ENCODE results near the gene CACNA1I.
A peak's percentile ranks its signal among the peaks of the same experiment; 100 is the strongest.

CACNA1I gene

DNA sequence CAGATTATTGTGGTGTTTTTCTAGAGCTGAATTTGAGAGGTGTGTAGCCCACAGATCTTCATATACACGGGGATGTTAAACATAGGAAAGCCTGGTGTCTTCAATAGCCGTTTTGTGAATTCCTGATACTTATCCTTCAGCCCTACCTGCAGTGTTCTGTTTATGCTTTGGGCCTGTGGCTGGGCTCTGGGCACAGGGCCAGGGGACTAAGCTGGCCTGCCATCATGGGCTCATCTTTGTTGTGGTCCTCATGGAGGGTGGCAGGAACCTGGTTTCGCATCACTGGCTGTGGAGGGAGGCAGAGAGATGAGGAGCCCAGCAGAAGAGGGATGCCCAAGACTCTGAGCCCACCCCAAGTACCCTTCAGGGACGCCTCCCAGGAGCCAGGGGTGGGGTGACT is 112.4 kb downstream of the CACNA1I start:
- CTCF ChIA-PET: interaction anchor here (0.6 to 0.7 kb wide), 2 partner anchors 19 to 372 kb away, joined by 3 to 5 read pairs; no protein-coding TSS in a partner anchor

DNA sequence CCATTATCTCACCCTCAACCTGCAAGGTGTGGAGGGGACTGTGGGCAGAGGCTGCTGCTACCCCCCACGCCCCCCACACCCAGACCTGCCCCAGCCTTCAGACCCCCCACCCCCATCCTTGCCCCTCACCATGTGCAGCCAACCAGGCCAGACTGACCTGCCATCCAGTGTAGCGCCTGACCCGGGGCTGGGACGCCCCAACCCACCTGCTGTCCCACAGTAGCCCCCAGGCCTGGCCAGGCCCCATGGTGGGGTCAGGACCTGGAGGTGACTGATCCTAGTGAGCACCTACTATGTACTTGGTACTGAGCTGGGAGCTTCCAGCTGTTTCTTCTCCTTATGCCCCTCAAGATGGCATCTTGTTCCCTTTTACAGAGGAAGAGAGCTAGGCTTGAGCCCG is 113.1 kb downstream of the CACNA1I start:
- no peaks in the 10 kb centered on the region for H3K36me3 ChIP-seq (ENCODE audit: control insufficient read depth in 2 of 2, insufficient read depth in 1 of 2, low read length in 2 of 2)
- no peaks in the 10 kb centered on the region for H3K9me3 ChIP-seq (ENCODE audit: control insufficient read depth, insufficient read depth, low read depth, low read length)
- no peaks in the 10 kb centered on the region for H3K4me1 ChIP-seq (ENCODE audit: control insufficient read depth, insufficient read depth, low read length)
- TF ChIP-seq ZNF175 (tag by site-specific recombination; IDR thresholded peaks at IDR 0.05) (no peak), ZNF416 (tag by site-specific recombination; IDR thresholded peaks at IDR 0.05) (no peak)
- ChIA-PET POLR2A (no interaction called here), CTCF (no interaction called here)
- H3K27ac ChIP-seq (ENCODE audit: extremely low read depth, low read depth, low read length): no peak overlapping the region
- H3K4me3 ChIP-seq (ENCODE audit: low read depth, low read length): no peak overlapping the region

More for the DNA sequence above, 112.4 kb downstream of the CACNA1I start:
- no peaks in the 10 kb centered on the region for H3K36me3 ChIP-seq (ENCODE audit: control insufficient read depth in 2 of 2, insufficient read depth in 1 of 2, low read length in 2 of 2)
- H3K4me1 ChIP-seq (ENCODE audit: control insufficient read depth, insufficient read depth, low read length): no peaks in the 10 kb centered on the region
- no peak overlapping the region for H3K27ac ChIP-seq (ENCODE audit: extremely low read depth, low read depth, low read length)
- TF ChIP-seq, protein P1, sequence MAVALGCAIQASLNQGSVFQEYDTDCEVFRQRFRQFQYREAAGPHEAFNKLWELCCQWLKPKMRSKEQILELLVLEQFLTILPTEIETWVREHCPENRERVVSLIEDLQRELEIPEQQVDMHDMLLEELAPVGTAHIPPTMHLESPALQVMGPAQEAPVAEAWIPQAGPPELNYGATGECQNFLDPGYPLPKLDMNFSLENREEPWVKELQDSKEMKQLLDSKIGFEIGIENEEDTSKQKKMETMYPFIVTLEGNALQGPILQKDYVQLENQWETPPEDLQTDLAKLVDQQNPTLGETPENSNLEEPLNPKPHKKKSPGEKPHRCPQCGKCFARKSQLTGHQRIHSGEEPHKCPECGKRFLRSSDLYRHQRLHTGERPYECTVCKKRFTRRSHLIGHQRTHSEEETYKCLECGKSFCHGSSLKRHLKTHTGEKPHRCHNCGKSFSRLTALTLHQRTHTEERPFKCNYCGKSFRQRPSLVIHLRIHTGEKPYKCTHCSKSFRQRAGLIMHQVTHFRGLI (tag by site-specific recombination; IDR thresholded peaks at IDR 0.05): peak; percentile 80
- TF ChIP-seq OSR2 (tag by site-specific recombination; IDR thresholded peaks at IDR 0.05): no peak
- no peak overlapping the region for H3K4me3 ChIP-seq (ENCODE audit: low read depth, low read length)
- H3K9me3 ChIP-seq (ENCODE audit: control insufficient read depth, insufficient read depth, low read depth, low read length): no peaks in the 10 kb centered on the region
- POLR2A ChIA-PET: no interaction called here

DNA sequence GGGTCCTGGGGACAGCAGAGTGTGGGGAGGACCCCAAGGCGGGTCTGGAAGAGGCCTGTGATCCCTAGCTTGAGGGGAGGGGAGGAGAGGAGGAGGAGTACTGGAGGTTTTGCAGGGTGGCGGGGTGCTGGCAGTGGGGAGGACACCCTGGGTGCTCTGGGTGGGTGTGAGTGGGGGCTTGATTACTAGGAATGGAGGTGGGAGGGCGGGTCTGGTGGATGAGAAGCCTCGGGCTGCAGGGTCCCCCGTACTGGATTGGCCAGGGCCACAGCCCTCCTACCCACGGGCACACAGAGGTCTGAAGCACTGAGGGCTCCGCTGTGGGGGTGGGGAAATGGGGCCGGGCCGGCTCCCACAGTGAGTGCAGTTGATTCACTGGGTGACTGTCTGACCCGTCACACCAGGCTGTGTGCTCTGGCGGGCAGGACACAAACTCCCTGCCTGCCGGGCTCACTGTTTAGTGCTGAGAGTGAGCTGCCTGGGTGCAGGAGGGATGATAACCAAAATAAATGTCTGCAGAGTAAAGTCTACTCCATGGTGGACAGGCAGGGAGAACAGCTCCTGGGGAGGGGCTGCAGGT is 114.2 kb downstream of the CACNA1I start:
- H3K36me3 ChIP-seq (ENCODE audit: control insufficient read depth in 2 of 2, insufficient read depth in 1 of 2, low read length in 2 of 2): no peaks in the 10 kb centered on the region
- H3K9me3 ChIP-seq (ENCODE audit: control insufficient read depth, insufficient read depth, low read depth, low read length): no peaks in the 10 kb centered on the region
- H3K27ac ChIP-seq (ENCODE audit: extremely low read depth, low read depth, low read length): no peak overlapping the region
- POLR2A ChIA-PET: no interaction called here
- H3K4me3 ChIP-seq (ENCODE audit: low read depth, low read length): no peak overlapping the region
- TF ChIP-seq ZNF112 (tag by site-specific recombination; IDR thresholded peaks at IDR 0.05) (no peak), ZNF335 (tag by site-specific recombination; conservative IDR thresholded peaks at IDR 0.05) (0 out of 2 replicates have a peak, but pooled peaks have one; percentile 21), ZNF133 (tag by site-specific recombination; IDR thresholded peaks at IDR 0.05) (no peak), ZFHX2 (tag by site-specific recombination; conservative IDR thresholded peaks at IDR 0.05) (peak; percentile 92), EGR2 (tag by site-specific recombination; IDR thresholded peaks at IDR 0.05; ENCODE audit: low read depth) (peak; percentile 95), ZNF266 (tag by site-specific recombination; IDR thresholded peaks at IDR 0.05; ENCODE audit: low read depth) (no peak), GLIS2 (tag by site-specific recombination; IDR thresholded peaks at IDR 0.05) (0 out of 2 replicates have a peak, but pooled peaks have one; percentile 31), ZNF510 (tag by site-specific recombination; IDR thresholded peaks at IDR 0.05; ENCODE audit: insufficient replicate concordance) (no peak)
- TF ChIP-seq, protein P2, sequence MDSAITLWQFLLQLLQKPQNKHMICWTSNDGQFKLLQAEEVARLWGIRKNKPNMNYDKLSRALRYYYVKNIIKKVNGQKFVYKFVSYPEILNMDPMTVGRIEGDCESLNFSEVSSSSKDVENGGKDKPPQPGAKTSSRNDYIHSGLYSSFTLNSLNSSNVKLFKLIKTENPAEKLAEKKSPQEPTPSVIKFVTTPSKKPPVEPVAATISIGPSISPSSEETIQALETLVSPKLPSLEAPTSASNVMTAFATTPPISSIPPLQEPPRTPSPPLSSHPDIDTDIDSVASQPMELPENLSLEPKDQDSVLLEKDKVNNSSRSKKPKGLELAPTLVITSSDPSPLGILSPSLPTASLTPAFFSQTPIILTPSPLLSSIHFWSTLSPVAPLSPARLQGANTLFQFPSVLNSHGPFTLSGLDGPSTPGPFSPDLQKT (IDR thresholded peaks at IDR 0.05; ENCODE audit: borderline replicate concordance, low read depth, low read length): no peak
- CTCF ChIA-PET: no interaction called here
- H3K4me1 ChIP-seq (ENCODE audit: control insufficient read depth, insufficient read depth, low read length): no peaks in the 10 kb centered on the region

DNA sequence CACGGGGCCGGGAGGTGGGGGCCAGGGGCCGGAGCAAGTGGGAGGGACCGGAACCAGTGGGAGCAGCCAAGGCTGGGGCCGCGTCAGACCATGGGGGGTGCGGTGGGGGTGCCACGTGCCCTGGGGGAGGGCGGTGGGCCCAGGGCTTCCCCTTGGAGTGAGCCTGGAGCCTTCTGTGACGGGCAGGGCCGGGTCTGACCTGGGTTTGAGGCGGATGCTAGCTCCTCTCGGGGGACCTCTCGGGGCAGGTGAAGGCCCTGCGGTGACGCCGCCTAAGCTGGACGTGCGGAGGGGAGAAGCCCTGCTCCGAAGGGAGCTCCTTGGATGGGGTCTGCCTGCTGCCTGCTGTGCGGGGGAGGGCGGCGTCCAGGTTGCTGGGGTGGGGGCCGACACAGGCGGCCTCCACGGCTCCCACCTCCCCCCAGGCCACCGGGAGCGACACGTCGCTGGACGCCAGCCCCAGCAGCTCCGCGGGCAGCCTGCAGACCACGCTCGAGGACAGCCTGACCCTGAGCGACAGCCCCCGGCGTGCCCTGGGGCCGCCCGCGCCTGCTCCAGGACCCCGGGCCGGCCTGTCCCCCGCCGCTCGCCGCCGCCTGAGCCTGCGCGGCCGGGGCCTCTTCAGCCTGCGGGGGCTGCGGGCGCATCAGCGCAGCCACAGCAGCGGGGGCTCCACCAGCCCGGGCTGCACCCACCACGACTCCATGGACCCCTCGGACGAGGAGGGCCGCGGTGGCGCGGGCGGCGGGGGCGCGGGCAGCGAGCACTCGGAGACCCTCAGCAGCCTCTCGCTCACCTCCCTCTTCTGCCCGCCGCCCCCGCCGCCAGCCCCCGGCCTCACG is 115.0 kb downstream of the CACNA1I start:
- H3K9me3 ChIP-seq (ENCODE audit: control insufficient read depth, insufficient read depth, low read depth, low read length): no peaks in the 10 kb centered on the region
- CTCF ChIA-PET: no interaction called here
- no peak overlapping the region for H3K27ac ChIP-seq (ENCODE audit: extremely low read depth, low read depth, low read length)
- POLR2A ChIA-PET: no interaction called here
- H3K4me1 ChIP-seq (ENCODE audit: control insufficient read depth, insufficient read depth, low read length): no peaks in the 10 kb centered on the region
- H3K4me3 ChIP-seq (ENCODE audit: low read depth, low read length): no peak overlapping the region
- H3K36me3 ChIP-seq (ENCODE audit: control insufficient read depth in 2 of 2, insufficient read depth in 1 of 2, low read length in 2 of 2): no peaks in the 10 kb centered on the region
- TF ChIP-seq ZNF221 (tag by site-specific recombination; IDR thresholded peaks at IDR 0.05; ENCODE audit: borderline replicate concordance): no peak
- TF ChIP-seq ZNF830 (tag by site-specific recombination; IDR thresholded peaks at IDR 0.05; ENCODE audit: low read depth): no peak
- TF ChIP-seq, protein P3, sequence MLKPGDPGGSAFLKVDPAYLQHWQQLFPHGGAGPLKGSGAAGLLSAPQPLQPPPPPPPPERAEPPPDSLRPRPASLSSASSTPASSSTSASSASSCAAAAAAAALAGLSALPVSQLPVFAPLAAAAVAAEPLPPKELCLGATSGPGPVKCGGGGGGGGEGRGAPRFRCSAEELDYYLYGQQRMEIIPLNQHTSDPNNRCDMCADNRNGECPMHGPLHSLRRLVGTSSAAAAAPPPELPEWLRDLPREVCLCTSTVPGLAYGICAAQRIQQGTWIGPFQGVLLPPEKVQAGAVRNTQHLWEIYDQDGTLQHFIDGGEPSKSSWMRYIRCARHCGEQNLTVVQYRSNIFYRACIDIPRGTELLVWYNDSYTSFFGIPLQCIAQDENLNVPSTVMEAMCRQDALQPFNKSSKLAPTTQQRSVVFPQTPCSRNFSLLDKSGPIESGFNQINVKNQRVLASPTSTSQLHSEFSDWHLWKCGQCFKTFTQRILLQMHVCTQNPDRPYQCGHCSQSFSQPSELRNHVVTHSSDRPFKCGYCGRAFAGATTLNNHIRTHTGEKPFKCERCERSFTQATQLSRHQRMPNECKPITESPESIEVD (tag by site-specific recombination; IDR thresholded peaks at IDR 0.05): no peak
- TF ChIP-seq, protein P4, sequence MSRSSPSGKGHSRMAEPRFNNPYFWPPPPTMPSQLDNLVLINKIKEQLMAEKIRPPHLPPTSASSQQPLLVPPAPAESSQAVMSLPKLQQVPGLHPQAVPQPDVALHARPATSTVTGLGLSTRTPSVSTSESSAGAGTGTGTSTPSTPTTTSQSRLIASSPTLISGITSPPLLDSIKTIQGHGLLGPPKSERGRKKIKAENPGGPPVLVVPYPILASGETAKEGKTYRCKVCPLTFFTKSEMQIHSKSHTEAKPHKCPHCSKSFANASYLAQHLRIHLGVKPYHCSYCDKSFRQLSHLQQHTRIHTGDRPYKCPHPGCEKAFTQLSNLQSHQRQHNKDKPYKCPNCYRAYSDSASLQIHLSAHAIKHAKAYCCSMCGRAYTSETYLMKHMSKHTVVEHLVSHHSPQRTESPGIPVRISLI (tag by site-specific recombination; IDR thresholded peaks at IDR 0.05): no peak
- TF ChIP-seq, protein P5, sequence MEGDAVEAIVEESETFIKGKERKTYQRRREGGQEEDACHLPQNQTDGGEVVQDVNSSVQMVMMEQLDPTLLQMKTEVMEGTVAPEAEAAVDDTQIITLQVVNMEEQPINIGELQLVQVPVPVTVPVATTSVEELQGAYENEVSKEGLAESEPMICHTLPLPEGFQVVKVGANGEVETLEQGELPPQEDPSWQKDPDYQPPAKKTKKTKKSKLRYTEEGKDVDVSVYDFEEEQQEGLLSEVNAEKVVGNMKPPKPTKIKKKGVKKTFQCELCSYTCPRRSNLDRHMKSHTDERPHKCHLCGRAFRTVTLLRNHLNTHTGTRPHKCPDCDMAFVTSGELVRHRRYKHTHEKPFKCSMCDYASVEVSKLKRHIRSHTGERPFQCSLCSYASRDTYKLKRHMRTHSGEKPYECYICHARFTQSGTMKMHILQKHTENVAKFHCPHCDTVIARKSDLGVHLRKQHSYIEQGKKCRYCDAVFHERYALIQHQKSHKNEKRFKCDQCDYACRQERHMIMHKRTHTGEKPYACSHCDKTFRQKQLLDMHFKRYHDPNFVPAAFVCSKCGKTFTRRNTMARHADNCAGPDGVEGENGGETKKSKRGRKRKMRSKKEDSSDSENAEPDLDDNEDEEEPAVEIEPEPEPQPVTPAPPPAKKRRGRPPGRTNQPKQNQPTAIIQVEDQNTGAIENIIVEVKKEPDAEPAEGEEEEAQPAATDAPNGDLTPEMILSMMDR (tag by site-specific recombination; IDR thresholded peaks at IDR 0.05): no peak
- no peak for TF ChIP-seq SP3 (tag by site-specific recombination; IDR thresholded peaks at IDR 0.05)

Data from HEK293 (cell line).